Measurements from ENCODE around the gene SYNE2. TPM values are rescaled to one million over a fixed set of nuclear protein-coding genes. Genes with fewer than 3 reads are reported as not detected.

The SYNE2 gene
- total and polyA plus RNA-seq, 2 donors: 33.5 to 102 TPM

DNA sequence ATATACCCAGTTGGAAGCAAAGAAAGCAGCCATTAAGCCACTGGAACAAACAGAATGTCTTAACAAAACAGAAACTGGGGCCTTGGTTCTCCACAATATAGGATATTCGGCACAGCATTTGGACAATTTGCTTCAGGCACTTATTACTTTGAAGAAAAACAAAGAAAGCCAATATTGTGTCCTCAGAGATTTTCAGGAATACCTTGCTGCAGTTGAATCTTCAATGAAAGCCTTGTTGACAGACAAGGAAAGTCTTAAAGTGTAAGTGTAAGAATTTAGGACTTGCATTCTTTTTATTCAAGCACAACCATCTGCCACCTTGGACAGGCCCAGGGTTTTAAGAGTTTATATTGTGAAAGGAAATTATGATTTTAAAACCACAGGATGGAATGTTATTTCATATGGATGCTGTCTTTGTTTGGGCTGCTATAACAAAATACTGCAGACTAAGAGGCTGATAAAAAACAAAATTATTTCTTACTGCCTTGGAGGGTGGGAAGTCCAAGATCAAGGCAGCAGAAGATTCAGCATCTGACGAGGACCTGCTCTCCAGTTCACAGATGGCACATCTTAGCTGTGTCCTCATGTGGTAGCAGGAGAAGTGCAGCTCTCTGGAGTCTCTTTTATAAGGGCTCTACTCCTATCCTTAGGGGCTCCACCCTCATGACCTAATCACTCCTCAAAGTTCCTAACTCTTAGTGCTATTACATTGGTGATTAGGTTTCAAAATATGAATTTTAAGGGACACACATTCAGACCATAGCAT lies 197.0 kb downstream of the SYNE2 start:
- 94% methylated on average over 2 of the region's 2 CpGs for WGBS
- Histone ChIP-seq H3K4me1 (ENCODE audit: insufficient read depth) (no peaks in the 10 kb centered on the region), H3K36me3 (ENCODE audit: insufficient read depth) (no peaks in the 10 kb centered on the region), H3K27ac (ENCODE audit: low read depth) (no peak overlapping the region), H3K4me3 (ENCODE audit: low read depth, low read length) (no peak overlapping the region)
- no peak for DNase-seq (ENCODE audit: extremely low spot score)

GRCh38 chr14:64053694-64054669 lies 201.2 kb downstream of the SYNE2 start:
- Histone ChIP-seq H3K27ac (ENCODE audit: low read depth) (no peak overlapping the region), H3K4me1 (ENCODE audit: insufficient read depth) (no peaks in the 10 kb centered on the region), H3K36me3 (ENCODE audit: insufficient read depth) (peaks cover 2% of the 10 kb centered on the region), H3K4me3 (ENCODE audit: low read depth, low read length) (no peak overlapping the region)
- 84% methylated on average over 10 of the region's 10 CpGs for WGBS
- no peak for DNase-seq (ENCODE audit: extremely low spot score)

DNA sequence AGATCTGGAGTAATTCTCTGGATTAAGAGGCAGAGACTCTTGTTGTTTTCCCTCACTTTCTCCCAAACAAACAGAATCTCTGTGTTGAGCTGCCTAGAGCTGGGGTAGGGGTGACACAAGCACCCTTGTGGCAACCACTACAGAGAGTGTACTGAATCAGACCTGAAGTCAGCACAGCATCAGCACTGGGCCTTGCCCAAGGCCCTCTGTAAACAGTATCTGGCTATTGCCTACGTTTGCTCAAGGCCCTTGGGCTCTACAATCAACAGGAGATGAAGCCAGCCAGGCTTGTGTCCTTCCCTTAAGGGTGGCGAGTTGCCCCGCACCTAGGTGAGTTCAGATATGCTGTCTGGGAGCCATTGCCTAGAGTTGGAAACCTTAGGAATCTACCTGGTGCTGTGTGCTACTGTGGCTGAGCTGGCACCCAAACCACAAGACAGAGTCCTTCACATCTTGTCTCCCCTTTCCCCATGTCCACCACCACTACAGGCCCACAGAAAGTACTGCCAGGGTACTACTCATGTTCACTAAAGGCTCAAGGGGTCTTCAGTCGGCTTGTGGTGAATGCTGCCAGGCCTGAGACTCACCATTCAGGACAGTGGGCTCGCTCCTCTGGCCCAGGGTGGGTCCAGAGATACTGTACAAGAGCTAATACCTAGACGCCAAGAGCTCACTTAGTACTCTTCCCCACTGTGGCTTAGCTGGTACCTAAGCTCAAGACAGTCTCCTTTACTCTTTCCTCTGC lies 206.8 kb downstream of the SYNE2 start:
- Histone ChIP-seq H3K4me1 (ENCODE audit: insufficient read depth) (no peaks in the 10 kb centered on the region), H3K4me3 (ENCODE audit: low read depth, low read length) (no peak overlapping the region), H3K27ac (ENCODE audit: low read depth) (no peak overlapping the region), H3K36me3 (ENCODE audit: insufficient read depth) (peaks cover 2% of the 10 kb centered on the region)
- WGBS: 97% methylated on average over 6 of the region's 6 CpGs
- no peak for DNase-seq (ENCODE audit: extremely low spot score)

DNA sequence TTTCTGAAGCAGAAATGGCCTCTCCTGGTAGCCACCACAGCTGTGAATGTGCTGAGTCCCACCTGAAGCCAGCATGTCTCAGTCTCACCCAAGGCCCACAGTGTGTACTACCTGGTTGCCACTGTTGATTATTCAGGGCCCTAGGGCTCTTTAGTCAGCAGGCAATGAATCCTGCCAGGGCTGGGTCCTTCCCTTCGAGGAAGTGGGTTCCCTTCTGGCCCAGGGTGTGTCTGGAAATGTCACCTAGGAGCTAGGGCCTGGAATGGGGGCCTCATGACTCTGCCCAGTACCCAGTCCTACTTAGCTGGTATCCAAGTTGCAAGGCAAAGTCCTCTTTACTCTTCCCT lies 207.4 kb downstream of the SYNE2 start:
- 90% methylated on average over 1 of the region's 1 CpG for WGBS
- H3K36me3 ChIP-seq (ENCODE audit: insufficient read depth): peaks cover 2% of the 10 kb centered on the region
- H3K27ac ChIP-seq (ENCODE audit: low read depth): no peak overlapping the region
- H3K4me1 ChIP-seq (ENCODE audit: insufficient read depth): no peaks in the 10 kb centered on the region
- DNase-seq (ENCODE audit: extremely low spot score): no peak
- H3K4me3 ChIP-seq (ENCODE audit: low read depth, low read length): no peak overlapping the region

DNA sequence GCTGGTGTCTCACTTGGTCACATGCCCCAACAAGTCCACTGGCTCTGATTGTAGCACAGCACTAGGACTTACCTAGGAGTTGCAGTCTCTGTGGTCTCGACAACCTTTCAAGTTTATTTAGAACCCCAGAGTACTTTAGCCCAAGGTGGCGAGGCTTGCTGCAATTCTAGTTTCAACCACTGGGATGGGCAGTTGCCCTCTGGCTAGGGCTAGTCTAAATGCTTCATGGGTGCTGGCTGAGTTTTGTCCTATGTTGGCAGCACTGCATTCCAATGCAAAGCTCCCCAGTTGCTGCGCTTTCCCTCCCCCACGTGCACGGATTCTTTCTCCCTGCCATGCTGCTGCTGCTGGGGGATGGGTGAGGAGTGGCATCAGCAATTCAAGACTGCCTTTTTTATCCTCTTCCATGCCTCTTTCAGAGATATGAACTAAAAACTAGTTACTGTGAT lies 207.9 kb downstream of the SYNE2 start:
- no peaks in the 10 kb centered on the region for H3K4me1 ChIP-seq (ENCODE audit: insufficient read depth)
- DNase-seq (ENCODE audit: extremely low spot score): no peak
- no peak overlapping the region for H3K4me3 ChIP-seq (ENCODE audit: low read depth, low read length)
- 80% methylated on average over 5 of the region's 5 CpGs for WGBS
- no peak overlapping the region for H3K27ac ChIP-seq (ENCODE audit: low read depth)
- H3K36me3 ChIP-seq (ENCODE audit: insufficient read depth): peaks cover 2% of the 10 kb centered on the region

DNA sequence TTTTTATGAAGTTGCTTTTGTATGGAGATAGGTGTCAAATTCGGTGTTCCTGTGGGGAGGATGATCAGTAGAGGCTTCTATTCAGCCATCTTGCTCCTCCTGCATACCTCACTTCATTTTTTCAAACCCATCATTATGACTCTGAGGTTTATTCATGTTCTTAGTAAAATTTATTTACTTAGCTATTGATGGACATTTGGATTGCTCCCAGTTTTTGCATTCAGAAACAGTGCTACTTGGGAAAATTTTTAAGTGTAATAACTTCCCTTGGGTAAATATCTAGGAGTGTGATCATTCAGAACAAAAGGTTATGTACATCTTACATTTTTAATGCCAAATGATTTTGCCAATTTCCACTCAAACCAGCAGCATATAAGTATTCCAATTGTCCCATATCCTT lies 208.3 kb downstream of the SYNE2 start:
- Histone ChIP-seq H3K4me3 (ENCODE audit: low read depth, low read length) (no peak overlapping the region), H3K36me3 (ENCODE audit: insufficient read depth) (no peaks in the 10 kb centered on the region), H3K4me1 (ENCODE audit: insufficient read depth) (no peaks in the 10 kb centered on the region), H3K27ac (ENCODE audit: low read depth) (no peak overlapping the region)
- 84% methylated on average over 1 of the region's 1 CpG for WGBS
- no peak for DNase-seq (ENCODE audit: extremely low spot score)

DNA sequence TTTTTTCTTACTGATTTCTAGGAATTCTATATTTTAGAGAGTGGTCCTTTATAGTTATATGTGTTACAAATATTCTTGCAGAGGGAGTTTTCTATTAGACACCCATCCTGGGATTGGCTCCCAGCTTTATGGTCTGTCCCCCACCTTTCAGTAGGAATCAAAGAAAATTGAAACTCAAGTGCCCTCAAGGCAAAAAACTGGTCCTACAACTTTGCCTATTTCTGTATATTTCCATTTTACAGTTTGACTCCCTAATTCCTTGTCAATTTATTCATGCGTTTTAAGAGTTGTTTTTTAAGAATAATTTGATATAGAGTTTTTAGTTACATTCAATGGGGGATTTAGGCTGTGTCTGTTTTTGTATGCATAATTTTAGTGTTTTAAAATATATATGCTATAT lies 208.9 kb downstream of the SYNE2 start:
- Histone ChIP-seq H3K4me1 (ENCODE audit: insufficient read depth) (no peaks in the 10 kb centered on the region), H3K36me3 (ENCODE audit: insufficient read depth) (no peaks in the 10 kb centered on the region), H3K27ac (ENCODE audit: low read depth) (no peak overlapping the region), H3K4me3 (ENCODE audit: low read depth, low read length) (no peak overlapping the region)
- 97% methylated on average over 1 of the region's 1 CpG for WGBS
- DNase-seq (ENCODE audit: extremely low spot score): no peak

DNA sequence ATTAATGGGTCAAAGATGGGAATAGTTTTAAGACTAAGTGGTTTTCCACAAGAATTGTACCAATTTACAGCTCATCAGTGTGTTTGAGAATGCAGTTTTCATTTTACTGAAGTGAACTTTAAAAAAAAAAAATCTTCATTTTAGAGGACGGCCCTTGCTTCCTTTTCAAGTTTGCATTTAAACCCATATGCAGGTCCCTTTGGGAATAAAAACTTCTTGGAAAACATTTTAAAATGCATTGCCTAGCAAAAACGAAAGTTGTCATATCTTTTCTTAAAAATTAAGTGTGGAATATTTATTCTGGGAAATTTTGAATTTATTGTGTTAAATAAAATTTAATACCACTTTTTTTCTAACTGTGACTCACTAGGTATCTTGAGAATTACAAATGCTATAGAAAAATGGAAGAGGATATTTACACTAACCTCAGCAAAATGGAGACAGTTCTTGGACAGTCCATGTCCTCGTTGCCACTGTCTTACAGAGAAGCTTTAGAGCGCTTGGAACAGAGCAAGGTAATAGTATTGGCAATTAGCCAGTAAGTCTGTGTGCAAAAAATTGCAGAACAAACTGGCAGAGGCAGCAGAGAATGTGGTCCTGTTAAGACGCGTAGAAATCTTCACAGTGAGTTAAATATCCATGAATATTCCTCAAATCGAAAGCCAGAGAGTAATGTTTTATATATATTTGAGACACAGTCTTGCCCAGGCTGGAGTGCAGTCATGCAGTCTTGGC lies 209.7 kb downstream of the SYNE2 start:
- 82% methylated on average over 7 of the region's 7 CpGs for WGBS
- no peaks in the 10 kb centered on the region for H3K36me3 ChIP-seq (ENCODE audit: insufficient read depth)

DNA sequence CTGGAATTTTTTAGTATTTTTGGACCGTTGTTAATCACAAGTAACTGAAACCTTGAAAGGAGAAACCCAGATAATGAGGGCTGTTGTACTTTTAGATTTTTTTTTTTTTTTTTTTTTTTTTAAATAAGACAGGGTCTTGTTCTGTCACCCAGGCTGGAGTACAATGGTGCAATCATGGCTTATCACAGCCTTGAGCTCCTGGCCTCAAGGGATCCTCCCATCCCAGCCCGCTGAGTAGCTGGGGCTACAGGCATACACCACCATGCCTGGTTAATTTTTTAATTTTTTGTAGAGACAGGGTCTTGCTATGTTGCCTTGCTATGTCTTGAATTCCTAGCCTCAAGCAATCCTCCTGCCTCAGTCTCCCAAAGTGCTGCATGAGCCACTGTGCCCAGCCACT lies 211.6 kb downstream of the SYNE2 start:
- H3K4me3 ChIP-seq (ENCODE audit: low read depth, low read length): no peak overlapping the region
- DNase-seq (ENCODE audit: extremely low spot score): no peak
- no peak overlapping the region for H3K27ac ChIP-seq (ENCODE audit: low read depth)
- no peaks in the 10 kb centered on the region for H3K4me1 ChIP-seq (ENCODE audit: insufficient read depth)
- no peaks in the 10 kb centered on the region for H3K36me3 ChIP-seq (ENCODE audit: insufficient read depth)
- 92% methylated on average over 2 of the region's 2 CpGs for WGBS

More for the DNA sequence above, 209.7 kb downstream of the SYNE2 start:
- Histone ChIP-seq H3K27ac (ENCODE audit: low read depth) (no peak overlapping the region), H3K4me3 (ENCODE audit: low read depth, low read length) (no peak overlapping the region), H3K4me1 (ENCODE audit: insufficient read depth) (no peaks in the 10 kb centered on the region)
- no peak for DNase-seq (ENCODE audit: extremely low spot score)

DNA sequence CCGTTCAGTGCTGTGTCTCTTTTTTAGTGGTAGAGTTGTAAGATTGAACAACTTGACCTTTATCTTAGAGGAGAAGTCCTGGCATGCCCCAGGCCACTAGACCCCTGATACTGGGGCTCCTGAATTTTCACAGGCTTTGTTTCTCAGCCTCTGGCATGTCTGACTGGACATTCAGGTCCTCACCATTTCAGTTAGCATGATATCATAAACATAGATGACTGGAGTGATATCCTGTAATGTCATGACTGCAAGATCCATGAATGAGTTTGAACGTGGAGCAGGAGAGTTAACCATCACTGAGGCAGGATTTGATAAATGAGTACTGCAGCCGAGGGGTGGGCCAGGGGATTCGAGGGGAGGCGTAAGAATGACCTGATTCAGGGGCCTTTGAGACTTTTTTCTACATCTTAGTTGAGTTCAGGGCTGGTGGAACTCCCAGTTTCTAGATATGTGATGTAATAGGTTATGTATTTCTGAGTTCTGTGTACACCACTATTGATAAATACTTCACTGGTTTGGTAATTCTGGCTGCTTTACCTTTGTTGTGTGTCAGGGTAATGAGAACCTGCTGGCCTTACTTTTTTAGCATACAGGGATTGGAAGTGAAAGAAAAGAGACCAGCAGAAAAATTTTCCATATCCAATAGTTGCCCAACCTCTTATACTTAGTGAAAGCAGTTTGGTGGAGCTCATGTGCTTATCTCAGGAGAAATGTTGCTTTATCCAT lies 217.0 kb downstream of the SYNE2 start:
- no peak for DNase-seq (ENCODE audit: extremely low spot score)
- H3K36me3 ChIP-seq (ENCODE audit: insufficient read depth): peaks cover 2% of the 10 kb centered on the region
- H3K4me3 ChIP-seq (ENCODE audit: low read depth, low read length): no peak overlapping the region
- WGBS: 82% methylated on average over 5 of the region's 5 CpGs
- H3K27ac ChIP-seq (ENCODE audit: low read depth): no peak overlapping the region
- H3K4me1 ChIP-seq (ENCODE audit: insufficient read depth): no peaks in the 10 kb centered on the region

- Histone ChIP-seq H3K36me3 (ENCODE audit: insufficient read depth) (peaks cover 2% of the 10 kb centered on the region), H3K4me1 (ENCODE audit: insufficient read depth) (no peaks in the 10 kb centered on the region), H3K27ac (ENCODE audit: low read depth) (no peak overlapping the region), H3K4me3 (ENCODE audit: low read depth, low read length) (no peak overlapping the region)
- 63% methylated on average over 2 of the region's 2 CpGs for WGBS
- no peak for DNase-seq (ENCODE audit: extremely low spot score)
These were observed 222.3 kb downstream of the SYNE2 start for GRCh38 chr14:64074961-64075612.

GRCh38 chr14:64075613-64076005 lies 222.8 kb downstream of the SYNE2 start:
- 88% methylated on average over 1 of the region's 1 CpG for WGBS
- H3K4me3 ChIP-seq (ENCODE audit: low read depth, low read length): no peak overlapping the region
- peaks cover 5% of the 10 kb centered on the region for H3K36me3 ChIP-seq (ENCODE audit: insufficient read depth)
- no peak overlapping the region for H3K27ac ChIP-seq (ENCODE audit: low read depth)
- H3K4me1 ChIP-seq (ENCODE audit: insufficient read depth): no peaks in the 10 kb centered on the region
- DNase-seq (ENCODE audit: extremely low spot score): no peak
